ENCODE data around the gene TEKT2. TPM values are rescaled to one million over a fixed set of nuclear protein-coding genes. Genes with fewer than 3 reads are reported as not detected.

Gene TEKT2
- total and polyA plus RNA-seq, 2 of the 8 experiments (the other 6 are each of a cell fraction or from before 2014, with no cell fraction given) = 1.6 to 1.7 TPM

GRCh38 chr1:36116901-36117300 is 33.0 kb downstream of the TEKT2 start:
- no peak overlapping the region for H2BK20ac ChIP-seq (ENCODE audit: low read length)
- H3K23ac ChIP-seq (ENCODE audit: insufficient read length) = no peak overlapping the region
- peaks cover 0 to 10% (median 5%) of the 10 kb centered on the region in 4 experiments; a peak in 5 of 7 replicates for H3K4me1 ChIP-seq (replicated peaks in 1 of 4; ENCODE audit: control insufficient read depth in 3 of 4, insufficient read depth in 4 of 4, low read length in 3 of 4)
- CTCF ChIA-PET (ENCODE audit: partially characterized antibody) = interaction anchor here (0.8 to 32.6 kb wide), 10 partner anchors 10 to 183 kb away, joined by 3 to 738 read pairs (median 3); partner anchors contain the start of gene TRAPPC3
- no peaks in the 10 kb centered on the region for H3K23me2 ChIP-seq (ENCODE audit: low read depth, low read length)
- H3K18ac ChIP-seq (ENCODE audit: extremely low read depth, low read length) = no peak overlapping the region
- H3K4me3 ChIP-seq (ENCODE audit: extremely low read depth in 1 of 4, insufficient read depth in 2 of 4, low read depth in 3 of 4, low read length in 4 of 4) = no peak overlapping the region
- no peaks in the 10 kb centered on the region for H4K20me1 ChIP-seq (replicated peaks in 1 of 2; ENCODE audit: control insufficient read depth in 1 of 2, insufficient read depth in 2 of 2, low read length in 2 of 2)
- no peak overlapping the region for H2BK15ac ChIP-seq (ENCODE audit: low read length)
- H2BK5ac ChIP-seq (ENCODE audit: low read depth, low read length) = no peak overlapping the region
- POLR2A ChIA-PET (ENCODE audit: partially characterized antibody) = interaction anchor here (0.6 to 2.2 kb wide), 7 partner anchors 10 to 33 kb away, joined by 3 to 7 read pairs (median 5); partner anchors contain the start of gene TRAPPC3
- H3K4me2 ChIP-seq (ENCODE audit: insufficient read depth in 1 of 2, low read depth in 2 of 2, low read length in 2 of 2) = no peak overlapping the region
- no peak overlapping the region for H4K8ac ChIP-seq (ENCODE audit: extremely low read depth, insufficient read depth, low read length)
- no peaks in the 10 kb centered on the region for H3K79me2 ChIP-seq (ENCODE audit: control insufficient read depth in 1 of 2, insufficient read depth in 2 of 2, low read length in 2 of 2)
- H3K14ac ChIP-seq (ENCODE audit: insufficient read length) = no peak overlapping the region
- FAIRE-seq = no peak
- no peaks in the 10 kb centered on the region for H3K36me3 ChIP-seq (ENCODE audit: control insufficient read depth in 2 of 4, insufficient read depth in 4 of 4, low read length in 3 of 4)
- H4K91ac ChIP-seq (replicated peaks; ENCODE audit: insufficient read length, low read length) = no peak overlapping the region
- no peaks in the 10 kb centered on the region for H3K9me3 ChIP-seq (ENCODE audit: insufficient read depth in 2 of 2, low read depth in 1 of 2, low read length in 1 of 2)
- no peak overlapping the region for H2AFZ ChIP-seq (ENCODE audit: low read length)
- H3K9ac ChIP-seq (replicated peaks in 1 of 4; ENCODE audit: extremely low read depth in 1 of 4, low read depth in 3 of 4, low read length in 3 of 4) = no peak overlapping the region
- H3K27me3 ChIP-seq (replicated peaks in 1 of 4; ENCODE audit: control insufficient read depth in 3 of 4, extremely low read depth in 1 of 4, insufficient read depth in 3 of 4, low read length in 3 of 4) = no peaks in the 10 kb centered on the region; a peak in 1 of 7 replicates
- no peak overlapping the region for H3K27ac ChIP-seq (ENCODE audit: low read depth, low read length)
- WGBS, 2 experiments (ENCODE audit: extremely low coverage in 1 of 2, insufficient coverage in 1 of 2, insufficient read length in 1 of 2, insufficient replicate concordance in 2 of 2, low coverage in 1 of 2, low lambda C conversion rate in 2 of 2, missing lambda C conversion rate in 1 of 2) = 94% methylated on average over 5 of the region's 5 CpGs; no CpG with 5 or more reads in 1 of the 2 experiments
- H2BK12ac ChIP-seq (ENCODE audit: low read depth, low read length) = no peak overlapping the region
- no peak overlapping the region for H3K4ac ChIP-seq (replicated peaks; ENCODE audit: insufficient read length, low read depth, low read length)
- H2BK120ac ChIP-seq (replicated peaks; ENCODE audit: low read depth, low read length) = no peak overlapping the region
- no peak for DNase-seq (ENCODE audit: low read depth in 1 of 2, low spot score in 2 of 2)
- H2AK5ac ChIP-seq (ENCODE audit: low read depth, low read length) = no peak overlapping the region
- H3K79me1 ChIP-seq (ENCODE audit: low read depth, low read length) = no peaks in the 10 kb centered on the region
- TF ChIP-seq CEBPB (IDR thresholded peaks at IDR 0.05; ENCODE audit: low read depth, low read length) = no peak
- no peak for TF ChIP-seq E2F6 (IDR thresholded peaks at IDR 0.05)
- H4K5ac ChIP-seq (ENCODE audit: insufficient read length, low read depth, low read length) = no peak overlapping the region
- no peak overlapping the region for H3K56ac ChIP-seq (replicated peaks; ENCODE audit: insufficient read length, low read depth, low read length)
